Medulla oblongata (tissue), 1 donor: ENCODE results near the gene DCC.

ENCODE experiments used
- DNase-seq: peaks from one replicate; pipeline ENCODE4 v3.0.0-alpha.2; 2015; ENCODE audit errors: extremely low spot score

The DCC gene

DNA sequence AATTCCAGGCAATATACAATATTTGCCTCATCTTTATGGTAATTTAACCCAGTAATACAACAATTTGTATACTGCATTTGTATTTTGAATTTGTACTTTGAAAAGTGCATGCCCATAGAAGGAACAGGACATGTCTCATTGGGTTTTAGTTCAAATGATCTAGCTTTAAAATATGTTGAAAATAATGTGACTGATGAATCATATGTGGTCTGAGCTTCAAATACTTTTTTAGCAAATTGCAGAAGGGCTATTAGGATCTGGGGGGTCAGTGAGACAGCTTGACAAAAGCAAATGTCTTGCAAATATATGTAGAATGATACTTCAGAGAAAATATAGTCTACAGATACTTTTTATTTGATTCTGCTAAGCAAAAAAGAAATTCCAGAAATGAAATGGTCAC is 248.9 kb downstream of the DCC start:
- DNase-seq, result no peak

DNA sequence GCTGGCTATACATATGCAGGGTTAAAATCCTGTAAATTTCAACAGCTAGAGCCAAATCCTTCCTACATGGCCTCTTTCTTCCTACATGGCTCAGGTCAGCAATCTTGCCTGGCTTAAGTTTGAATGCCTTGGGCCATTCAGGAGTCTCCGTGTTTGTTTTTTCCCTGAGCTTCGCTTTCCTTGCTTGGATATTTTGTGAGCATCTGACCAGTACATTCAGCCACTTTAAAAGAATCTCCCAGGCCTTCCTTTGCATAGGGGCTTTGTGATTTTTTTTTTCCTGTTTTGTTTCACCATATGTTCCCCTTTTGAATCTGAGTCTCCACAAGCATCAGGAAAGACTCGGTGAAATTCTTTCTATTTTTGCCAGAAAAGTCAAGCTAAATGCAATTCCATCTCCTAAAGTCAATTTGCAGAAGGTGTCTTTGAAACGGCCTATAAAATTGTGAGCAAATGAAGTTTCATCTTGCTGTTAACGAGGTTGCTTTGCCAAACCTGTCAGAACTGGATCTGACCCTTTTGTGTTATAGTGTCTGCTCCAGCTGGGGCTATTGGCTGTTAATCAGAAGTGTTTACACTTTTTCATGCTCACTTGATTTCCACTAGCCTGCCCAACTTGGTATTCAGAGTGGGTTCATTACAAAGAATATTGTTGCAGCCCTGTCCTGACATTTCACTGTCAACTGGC is 256.9 kb downstream of the DCC start:
- DNase-seq, result no peak

GRCh38 chr18:52598921-52599320 is 258.9 kb downstream of the DCC start:
- no peak for DNase-seq

- no peak for DNase-seq
Observed at GRCh38 chr18:52602820-52603219, 262.8 kb downstream of the DCC start.

- no peak for DNase-seq
Observed at GRCh38 chr18:52605345-52605744, 265.3 kb downstream of the DCC start.

DNA sequence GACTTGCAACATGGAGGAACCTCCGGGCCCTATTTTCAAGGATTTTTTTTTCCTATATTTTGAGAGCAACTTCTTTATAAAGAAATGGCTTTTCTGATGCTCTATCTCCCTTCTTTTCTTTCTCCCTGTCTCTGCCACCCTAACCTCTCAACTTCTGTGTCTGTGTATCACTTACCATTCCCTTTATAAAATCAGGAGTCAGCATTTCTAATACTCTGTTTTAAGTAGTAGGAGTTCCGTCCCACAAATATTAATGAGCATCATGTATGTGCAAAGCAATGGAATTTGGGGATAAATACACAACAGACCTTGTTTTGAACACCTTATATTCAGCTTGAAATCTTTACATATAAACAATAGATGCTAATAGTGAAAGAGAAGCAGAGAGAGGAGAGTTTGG is 268.0 kb downstream of the DCC start:
- no peak for DNase-seq

DNA sequence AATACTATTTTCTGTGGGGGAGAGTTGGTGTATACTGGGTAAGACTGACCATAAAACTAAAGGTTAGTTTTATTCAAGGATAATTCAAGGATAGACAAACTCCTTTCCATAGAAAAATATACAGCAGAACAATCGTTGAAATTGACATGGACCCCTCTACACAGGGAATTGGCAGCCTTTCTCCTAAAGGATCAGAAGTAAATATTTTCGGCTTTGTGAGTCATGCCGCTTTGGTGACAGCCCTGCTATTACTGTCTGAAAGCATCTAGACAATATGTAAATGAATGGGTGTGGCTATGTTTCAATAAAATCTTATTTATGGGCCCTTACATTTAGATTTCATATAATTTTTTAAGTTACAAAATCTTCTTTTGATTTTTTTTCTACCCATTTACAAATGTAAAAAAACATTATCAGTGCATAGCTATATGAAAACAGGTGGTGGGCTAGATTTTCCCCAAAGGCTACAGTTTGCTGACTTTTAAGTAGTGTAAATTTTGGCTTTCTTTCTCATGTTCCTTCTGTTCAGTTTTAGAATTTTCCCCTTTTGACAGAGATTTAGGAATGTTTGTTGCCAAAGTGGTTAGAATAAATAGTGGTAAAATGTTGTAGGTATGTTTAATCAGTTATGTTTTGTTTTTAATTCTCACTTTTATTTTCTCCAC is 270.6 kb downstream of the DCC start:
- DNase-seq, result no peak

GRCh38 chr18:52612406-52612805 is 272.4 kb downstream of the DCC start:
- DNase-seq, result no peak

- no peak for DNase-seq
Observed at GRCh38 chr18:52615321-52615720, 275.3 kb downstream of the DCC start.

DNA sequence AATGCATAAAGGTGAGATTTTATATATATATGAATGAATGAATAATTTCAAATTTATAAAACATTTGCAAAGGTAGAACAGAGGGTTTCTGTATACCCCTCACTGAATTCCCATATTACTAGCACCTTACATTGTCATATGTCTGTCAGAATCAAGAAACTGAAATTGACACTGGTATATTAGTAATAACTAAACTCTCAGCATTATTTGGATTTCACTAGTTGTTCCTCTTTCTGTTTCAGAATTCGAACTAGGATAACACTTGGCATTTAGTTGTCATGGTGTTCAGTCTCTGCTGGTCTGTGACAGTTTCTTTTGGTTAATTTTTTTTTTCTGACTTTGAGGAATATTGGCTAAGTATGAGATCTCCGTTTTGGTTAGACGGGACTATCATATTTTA is 275.9 kb downstream of the DCC start:
- DNase-seq, result no peak

- no peak for DNase-seq
Observed at GRCh38 chr18:52617931-52618330, 277.9 kb downstream of the DCC start.

DNA sequence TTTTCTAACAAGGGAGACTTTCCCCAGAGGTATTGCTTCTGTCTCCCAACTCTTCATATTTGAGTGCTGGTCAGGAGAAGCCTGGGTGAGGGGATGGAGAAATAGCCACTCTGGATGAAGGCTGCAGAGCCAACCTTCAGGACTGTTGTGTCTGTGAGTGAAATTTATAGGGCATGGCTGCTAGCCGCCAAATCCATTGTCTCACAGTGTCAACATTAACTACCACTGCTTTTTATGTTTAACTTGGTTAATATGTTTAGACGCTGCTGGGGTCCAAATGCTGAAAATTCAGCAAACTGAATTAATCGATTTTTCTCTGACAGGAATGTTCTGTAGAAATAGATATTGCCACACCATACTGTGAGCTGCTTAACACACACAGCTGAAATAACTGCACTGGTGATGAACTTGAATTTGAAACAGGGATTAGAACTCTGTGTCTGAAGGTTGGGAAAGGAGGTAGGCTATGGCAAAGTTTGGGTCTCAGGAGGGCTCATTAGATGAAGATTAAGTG is 281.0 kb downstream of the DCC start:
- DNase-seq, result no peak

GRCh38 chr18:52624702-52625101 is 284.7 kb downstream of the DCC start:
- no peak for DNase-seq

DNA sequence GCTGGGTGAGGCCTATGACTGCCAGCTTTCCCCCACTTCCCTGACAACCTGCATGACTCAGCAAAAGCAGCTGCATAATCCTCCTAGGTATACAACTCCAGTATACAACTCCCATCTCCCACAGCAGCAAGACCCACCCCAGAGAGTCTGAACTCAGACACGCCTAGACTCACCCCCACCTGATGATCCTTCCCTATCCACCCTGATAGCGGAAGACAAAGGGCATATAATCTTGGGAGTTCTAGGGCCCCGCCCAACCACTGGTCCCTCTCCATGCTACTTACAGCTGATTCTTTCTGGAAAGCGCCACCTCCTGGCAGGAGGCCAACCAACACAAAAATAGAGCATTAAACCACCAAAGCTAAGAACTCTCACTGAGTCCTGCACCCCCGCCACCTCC is 296.5 kb downstream of the DCC start:
- DNase-seq, result no peak

DNA sequence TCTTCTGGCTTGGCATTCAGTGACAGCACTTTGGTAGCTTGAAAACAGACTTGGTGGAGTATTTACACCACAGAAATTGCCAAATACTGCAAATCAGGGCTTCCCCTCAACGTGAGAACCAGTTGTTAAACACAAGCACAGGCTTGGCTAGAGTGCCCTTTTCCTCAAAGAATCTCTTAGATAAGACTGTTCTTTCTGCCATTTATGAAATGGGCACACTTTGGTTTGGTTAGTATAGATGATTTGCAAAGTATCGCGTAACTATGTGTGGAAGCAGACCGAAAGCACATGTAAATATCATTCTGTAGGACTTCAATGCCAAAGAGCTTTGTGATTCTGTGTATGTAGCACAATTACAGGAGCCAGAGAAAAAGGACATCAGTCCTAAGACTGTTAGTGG is 308.2 kb downstream of the DCC start:
- no peak for DNase-seq

GRCh38 chr18:52652391-52652790 is 312.4 kb downstream of the DCC start:
- DNase-seq, result no peak

DNA sequence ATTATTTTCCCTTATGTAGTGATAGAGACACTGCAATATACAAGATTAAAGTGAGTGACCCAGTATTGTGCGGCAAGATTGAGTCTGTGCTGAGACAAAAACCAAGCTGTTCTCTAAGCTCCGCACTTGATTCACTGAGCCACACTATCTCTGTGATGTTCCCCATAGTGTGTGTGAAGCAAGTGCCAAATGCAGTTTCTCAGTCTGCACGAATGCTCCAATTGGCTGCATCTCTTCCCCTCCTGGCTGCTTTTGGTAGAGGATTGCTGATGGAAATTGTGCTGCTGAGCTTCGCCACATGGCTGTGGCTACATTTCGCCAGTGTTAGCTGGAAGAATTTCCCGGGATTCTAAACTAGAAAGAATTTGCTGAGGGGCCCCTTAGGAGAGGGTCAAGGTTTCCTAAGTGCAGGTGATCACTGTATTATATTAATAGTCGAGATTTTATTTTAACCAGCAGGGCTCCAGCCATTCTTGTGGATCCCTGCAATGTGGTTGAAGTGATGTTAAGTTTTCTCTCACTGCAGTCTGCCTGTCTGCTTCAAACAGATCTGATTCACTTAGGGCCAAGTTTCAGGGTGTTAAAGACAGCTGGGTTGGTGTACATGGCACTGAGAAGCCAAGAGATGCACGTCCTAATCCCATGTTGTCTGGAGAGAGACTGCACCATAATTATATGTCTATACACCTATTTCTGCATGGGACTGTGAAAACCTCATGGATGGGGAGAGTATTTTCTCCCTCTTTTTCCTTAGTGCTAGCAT is 317.2 kb downstream of the DCC start:
- no peak for DNase-seq

DNA sequence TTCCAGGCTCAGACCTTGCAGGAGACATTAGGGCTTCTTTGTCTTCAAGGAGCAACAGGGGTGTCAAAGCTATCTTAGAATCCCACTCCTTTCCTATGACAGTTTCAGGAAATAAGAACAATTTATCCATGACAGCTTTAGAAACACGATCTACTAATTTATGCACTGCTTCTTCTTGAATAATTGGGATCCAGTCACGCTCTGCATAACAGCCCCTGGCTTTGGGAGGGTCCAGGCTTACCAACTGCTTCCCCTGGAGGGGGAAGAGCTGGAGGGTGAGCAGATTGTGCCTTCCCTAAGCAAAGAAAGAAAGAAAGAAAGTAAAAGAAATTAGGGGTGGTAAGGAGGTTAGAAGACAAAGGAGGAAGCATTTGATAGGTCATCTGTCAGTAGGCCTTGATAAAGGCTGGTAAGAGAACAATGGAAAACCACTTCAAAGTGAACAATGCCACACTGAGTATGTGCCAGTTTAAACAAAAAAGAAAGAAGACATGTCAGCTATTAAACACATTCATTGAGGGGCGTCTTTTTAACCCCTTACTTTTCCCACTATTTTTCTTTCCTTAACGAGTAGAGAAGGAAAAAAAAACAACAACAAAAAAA is 327.6 kb downstream of the DCC start:
- peak; percentile 15 for DNase-seq

- DNase-seq, result peak; percentile 54
Observed at GRCh38 chr18:52670896-52671295, 330.9 kb downstream of the DCC start.

GRCh38 chr18:52678034-52678433 is 338.0 kb downstream of the DCC start:
- no peak for DNase-seq

DNA sequence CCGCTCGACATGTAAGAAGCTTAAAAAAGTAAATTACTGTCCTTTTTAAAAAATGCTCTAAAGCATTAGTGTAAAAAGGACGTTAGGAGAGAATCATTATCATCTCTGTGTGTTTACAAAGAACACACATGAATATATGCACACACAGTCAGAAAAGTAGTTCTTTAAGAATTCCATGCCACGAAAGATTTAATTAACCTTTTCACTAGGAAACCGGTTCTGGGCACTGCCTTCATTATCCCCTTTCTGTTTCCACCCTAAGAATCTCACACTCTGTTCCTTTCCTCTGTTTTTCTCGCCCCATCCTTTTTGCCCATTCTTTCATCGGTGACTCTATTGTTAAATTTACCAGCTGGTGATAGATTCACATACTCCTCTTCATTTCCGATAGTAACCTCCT is 338.6 kb downstream of the DCC start:
- no peak for DNase-seq

GRCh38 chr18:52679354-52679753 is 339.4 kb downstream of the DCC start:
- DNase-seq, result no peak
